K562 treated with DMSO at 1 percent for 12 hours (cell line): ENCODE measurements around the gene RAPGEF1. TPM values are rescaled to one million over a fixed set of nuclear protein-coding genes. Genes with fewer than 3 reads are reported as not detected.

Experiments
- total RNA-seq: library from RNA; unstranded; fragments of 300-600 nt; gene quantifications from 2 replicates; pipeline ENCODE4 v1.2.3, GENCODE V29; 2022; ENCODE audit not compliant: insufficient read depth

The RAPGEF1 gene, protein sequence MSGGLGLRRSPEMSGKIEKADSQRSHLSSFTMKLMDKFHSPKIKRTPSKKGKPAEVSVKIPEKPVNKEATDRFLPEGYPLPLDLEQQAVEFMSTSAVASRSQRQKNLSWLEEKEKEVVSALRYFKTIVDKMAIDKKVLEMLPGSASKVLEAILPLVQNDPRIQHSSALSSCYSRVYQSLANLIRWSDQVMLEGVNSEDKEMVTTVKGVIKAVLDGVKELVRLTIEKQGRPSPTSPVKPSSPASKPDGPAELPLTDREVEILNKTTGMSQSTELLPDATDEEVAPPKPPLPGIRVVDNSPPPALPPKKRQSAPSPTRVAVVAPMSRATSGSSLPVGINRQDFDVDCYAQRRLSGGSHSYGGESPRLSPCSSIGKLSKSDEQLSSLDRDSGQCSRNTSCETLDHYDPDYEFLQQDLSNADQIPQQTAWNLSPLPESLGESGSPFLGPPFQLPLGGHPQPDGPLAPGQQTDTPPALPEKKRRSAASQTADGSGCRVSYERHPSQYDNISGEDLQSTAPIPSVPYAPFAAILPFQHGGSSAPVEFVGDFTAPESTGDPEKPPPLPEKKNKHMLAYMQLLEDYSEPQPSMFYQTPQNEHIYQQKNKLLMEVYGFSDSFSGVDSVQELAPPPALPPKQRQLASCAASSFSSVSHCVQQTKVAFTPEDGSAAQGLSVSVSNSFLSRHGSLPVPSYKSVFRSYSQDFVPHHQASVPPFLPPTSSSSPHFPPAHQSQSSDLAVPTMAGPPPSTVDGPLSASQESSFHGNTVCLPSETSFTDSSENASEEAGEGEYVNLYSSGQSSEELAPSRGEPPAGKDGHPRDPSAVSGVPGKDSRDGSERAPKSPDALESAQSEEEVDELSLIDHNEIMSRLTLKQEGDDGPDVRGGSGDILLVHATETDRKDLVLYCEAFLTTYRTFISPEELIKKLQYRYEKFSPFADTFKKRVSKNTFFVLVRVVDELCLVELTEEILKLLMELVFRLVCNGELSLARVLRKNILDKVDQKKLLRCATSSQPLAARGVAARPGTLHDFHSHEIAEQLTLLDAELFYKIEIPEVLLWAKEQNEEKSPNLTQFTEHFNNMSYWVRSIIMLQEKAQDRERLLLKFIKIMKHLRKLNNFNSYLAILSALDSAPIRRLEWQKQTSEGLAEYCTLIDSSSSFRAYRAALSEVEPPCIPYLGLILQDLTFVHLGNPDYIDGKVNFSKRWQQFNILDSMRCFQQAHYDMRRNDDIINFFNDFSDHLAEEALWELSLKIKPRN (N-terminal part only)
- 14.7 and 43.8 TPM in 2 replicates for total RNA-seq

DNA sequence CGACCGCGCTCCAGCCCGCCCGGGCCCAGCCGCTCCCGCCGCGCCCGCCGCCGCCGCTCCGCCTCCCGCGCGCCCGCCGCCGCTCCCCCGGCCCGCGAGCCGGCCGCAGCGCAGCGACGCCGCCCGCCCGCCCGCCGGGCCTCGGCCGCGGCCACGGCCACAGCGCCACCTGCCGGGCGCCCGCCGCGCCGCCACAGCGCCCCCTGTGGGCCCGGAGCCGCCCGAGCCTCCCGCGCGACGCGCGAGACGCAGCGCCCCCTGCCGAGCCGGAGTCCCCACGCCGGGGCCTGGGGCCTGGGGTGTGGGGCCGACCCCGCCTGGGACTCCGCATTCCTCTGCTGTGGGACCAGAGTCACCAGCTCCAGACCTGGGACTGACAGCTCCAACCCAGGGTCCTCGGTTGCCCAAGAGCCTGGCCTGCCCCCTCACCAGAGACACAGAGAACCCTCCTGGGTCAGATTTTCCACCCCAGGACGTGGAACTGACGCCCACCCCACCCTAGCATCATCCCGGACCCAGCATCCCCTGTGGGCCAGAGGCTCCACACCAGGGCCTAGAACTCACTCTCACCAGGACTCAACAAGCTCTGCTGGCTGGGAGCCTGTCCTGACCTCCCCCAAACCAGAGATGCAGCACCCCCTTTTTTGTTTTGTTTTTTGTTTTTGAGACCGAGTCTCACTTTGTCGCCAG, at the start of gene RAPGEF1:
RAPGEF1 (minus strand) TSS at position 118 of the 690 bp plus-strand sequence. CDS start 246 bp downstream, outside the sequence.

DNA sequence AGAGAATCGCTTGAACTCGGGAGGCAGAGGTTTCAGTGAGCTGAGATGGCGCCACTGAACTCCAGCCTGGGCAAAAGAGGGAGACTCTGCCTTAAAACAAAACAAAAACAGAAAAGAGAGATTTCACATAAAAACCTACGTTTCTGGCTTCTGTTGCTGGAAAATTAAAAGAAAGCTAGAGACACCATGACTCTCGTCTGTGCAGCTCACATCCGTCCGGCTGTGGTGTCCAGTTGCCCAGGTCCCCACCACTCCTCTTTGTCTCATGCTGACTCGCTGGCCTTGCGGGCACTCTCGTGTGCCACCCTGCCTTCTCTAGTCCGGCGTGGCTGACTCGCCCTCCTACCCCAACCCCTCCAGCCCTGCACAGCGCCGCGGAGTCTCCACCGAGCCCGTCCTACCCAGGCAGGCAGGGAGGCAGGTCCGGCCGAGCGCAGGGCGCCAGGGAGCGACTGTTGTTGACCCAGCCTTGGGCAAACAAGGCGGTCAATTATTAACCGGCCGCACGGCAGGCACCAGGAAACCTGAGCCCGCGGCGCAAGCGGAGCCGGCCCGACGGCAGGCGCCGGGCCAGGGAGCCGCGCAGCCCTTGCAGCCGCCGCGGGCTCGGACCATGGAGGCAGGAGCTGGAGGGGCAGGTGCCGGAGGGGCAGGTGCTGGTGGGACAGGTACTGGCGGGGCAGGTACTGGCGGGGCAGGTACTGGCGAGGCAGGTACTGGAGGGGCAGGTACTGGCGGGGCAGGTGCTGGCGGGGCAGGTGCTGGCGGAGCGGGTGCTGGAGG, 194.7 kb downstream of the RAPGEF1 start, which contains the start of gene PRRT1B:
PRRT1B (plus strand) TSS at position 521 of the 783 bp plus-strand sequence; CDS start at position 614, 93 bp downstream.

DNA sequence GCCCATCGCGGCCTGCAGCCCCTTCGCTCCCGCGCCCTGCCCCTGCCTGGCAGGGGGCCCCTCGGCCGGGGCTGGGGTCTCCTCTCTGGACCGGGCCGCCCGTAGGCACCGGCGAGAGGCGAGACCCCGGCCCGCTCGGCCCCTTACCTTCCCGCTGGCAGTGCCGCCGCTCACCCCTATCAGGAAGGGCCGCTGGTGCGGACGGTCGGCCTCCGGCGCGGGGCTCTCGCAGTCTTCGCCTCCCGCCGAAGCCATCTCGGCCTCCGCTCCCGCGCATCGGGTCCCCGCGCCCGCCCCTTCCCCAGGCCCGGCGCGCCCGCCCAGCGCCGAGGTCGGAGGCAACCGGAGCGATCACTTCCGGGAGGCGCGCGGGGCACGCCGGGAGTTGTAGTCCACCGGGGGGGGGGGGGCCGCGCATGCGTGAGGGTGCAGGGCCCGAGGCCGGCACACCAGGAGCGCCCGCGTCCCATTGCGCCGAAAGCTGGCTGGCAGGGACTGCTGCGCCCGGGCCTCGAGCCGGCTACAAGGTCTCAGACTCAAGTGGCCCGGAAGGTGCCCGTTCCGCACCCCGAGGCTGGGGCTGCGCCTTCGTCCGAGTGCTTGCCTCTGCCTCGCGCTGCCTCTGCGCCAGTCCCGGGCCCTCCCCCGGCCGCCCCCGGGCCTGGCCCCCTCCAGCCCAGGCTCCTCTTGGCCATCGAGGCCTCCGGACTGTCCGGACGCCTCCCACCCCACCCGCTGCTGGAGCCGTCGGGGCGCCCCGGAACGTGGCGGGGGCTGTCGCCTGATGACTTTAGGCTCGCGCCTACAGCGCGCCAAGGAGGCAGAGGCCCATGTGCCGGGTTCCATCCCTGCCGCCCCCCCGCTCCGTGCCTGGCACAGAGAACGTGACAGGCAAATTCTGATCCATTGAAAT, 208.7 kb downstream of the RAPGEF1 start, which contains the start of gene UCK1:
UCK1 (minus strand) TSS at position 344 of the 913 bp plus-strand sequence; CDS start at position 255, 89 bp downstream.

Other genes with a start within 250 kb of the RAPGEF1 start
- 23.3 and 37.0 TPM in 2 replicates for gene POMT1, start 237.2 kb downstream of the RAPGEF1 start, total RNA-seq
- 32.5 and 34.8 TPM in 2 replicates for gene UCK1, start 208.8 kb downstream of the RAPGEF1 start, total RNA-seq
- not detected in 2 replicates for gene PRRT1B, start 194.6 kb downstream of the RAPGEF1 start, total RNA-seq